ENCODE measurements around the gene TNIP2.
"Not testable (repeated sequence)": the region's sequence is repeated elsewhere in the genome, so short reads cannot be mapped to it uniquely, and the experiment has no call there.

Gene TNIP2

DNA sequence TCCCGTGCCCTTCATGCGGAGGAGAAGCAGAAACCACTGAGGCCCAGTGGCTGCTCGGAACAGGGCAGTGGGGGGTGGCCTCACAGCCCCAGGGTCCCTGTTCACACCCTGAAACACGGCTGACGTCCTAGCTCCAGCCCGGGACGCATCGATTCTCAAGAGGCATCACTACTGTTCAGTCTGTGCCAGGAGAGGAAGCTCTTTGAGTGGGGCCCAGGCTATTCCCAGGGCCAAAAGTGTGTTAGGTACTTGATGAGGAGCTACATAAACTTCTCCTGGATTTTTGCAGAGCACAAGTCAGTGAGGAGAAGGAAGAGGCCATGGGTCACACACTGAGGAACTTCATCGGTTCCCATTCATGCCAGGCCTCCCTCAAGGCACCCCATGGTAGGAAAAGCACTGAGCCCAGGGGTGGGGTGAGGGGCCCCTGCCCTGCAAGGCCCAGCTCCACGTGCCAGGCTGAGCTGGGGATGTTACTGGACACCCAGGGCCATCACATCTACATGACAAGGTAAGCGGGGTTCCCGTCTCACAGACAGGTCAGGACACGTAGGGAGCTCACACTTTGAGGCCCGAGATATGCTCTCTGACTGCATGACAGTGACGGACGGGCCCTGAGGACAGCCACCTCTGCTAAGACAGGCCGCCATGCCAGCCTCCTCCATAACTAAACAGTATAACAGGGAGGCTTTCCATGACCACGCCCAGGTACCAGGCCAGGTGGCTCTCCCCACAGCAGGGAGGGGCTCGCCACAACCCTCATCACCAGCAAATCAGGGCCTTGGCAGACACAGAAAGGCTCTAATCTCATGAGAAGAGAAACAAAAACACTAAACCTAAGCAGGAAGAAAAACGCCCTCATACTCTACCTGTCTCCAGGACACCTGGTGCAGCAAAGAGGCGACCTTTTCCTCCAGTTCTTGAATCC, 12.4 kb downstream of the TNIP2 start:
- no peak for DNase-seq

DNA sequence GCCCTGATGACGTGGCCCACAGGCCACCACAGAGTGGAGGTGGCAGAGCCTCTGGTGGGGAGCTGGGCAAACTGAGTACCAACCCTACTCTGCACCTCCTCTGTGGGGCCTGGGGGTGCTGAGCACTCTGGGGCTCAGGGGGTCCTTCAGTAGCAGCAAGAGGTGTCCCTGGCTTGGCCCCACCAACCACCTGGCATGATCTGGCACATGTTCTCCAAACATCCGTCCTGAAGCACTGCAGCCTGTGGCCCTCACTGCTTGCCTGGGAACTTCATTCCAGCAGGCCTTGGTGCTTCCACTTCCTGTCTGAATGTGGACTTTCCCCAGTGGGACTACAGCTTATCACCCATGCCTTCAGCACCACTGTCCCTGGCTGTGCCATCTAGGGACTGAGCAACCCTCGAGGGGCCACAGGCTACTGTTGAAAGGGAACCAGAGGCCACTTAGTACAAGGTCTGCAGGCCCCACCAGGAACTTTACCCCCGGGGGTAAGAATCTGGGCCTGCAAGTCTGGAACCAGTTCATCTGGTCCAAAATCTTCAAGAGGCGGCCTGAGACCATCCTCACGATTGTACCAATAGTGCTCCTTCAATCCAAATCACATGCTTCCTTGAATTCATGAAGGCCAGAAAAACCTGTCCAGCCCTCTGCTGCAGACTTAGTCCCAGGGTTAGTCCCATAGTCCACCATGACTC, 13.2 kb downstream of the TNIP2 start:
- DNase-seq: no peak

DNA sequence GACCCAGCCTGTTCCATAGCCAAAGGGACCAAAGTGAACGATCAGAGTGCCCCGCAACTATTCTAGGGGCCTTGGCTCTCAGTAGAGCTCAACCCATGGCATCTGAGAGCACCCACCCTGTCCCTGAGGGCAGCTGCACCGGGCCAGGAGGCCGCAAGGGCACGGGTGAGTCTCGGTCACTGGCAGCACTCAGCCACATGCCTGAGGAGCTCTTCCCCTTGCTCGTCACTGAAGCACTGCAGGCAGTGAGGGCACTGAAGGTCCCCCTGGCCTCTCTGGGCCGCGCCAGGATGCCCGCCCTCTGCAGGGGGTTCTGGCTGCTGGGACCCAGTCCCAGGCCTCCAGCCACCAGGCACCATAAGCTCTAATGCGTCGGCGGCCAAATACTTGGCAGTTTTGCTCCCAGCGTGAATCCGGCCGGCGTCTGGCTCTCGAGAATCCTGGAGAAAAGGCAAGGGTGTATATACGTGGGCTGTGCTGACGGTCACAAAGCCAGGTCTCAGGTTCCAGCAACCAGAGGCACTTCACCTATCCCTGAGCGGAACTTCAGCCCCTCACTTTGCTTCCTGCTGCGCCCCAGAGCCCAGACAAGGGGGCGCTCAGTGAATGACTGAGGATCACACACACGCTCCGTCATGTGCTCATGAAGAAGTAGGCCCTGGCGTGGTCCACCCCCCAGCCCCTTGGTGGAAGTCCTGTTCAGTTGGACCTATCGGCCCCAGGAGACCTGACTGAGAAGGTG, 13.9 kb downstream of the TNIP2 start:
- DNase-seq: no peak

DNA sequence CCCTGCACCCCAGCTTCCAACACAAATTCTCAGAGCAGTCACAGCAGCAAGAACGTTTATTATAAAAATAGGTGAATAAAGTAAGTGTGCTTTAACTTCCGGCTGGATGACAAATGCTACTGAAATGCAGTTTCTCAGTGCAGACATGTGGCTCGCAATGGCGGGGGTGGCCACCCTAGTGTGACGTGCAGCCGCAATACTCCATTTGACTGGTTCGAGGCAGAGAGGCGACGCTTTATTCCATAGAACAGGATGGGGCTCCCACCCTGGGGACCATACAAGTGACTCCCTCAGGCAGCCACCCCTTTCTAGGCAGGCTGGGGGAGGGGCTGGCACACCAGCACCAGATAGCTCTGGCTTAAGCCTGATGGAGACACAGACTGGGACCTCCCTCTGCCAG, 14.5 kb downstream of the TNIP2 start:
- DNase-seq: no peak

DNA sequence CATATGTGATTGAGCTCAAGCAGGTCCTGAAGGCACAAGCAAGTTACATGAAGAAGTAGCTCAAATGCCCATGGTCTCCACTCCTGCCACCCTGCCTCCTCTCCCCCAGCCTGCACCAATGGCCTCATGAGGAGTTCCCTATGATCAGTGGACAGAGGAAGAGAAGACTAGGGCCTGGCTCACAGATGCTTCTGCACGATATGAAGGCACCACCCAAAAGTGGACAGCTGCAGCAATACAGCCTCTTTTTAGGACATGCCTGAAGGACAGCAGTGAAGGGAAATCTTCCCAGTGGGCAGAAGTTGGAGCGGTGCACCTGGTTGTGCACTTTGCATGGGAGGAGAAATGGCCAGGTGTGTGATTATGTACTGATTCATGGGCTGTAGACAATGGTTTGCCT, 17.8 kb downstream of the TNIP2 start:
- DNase-seq: not testable (repeated sequence)

DNA sequence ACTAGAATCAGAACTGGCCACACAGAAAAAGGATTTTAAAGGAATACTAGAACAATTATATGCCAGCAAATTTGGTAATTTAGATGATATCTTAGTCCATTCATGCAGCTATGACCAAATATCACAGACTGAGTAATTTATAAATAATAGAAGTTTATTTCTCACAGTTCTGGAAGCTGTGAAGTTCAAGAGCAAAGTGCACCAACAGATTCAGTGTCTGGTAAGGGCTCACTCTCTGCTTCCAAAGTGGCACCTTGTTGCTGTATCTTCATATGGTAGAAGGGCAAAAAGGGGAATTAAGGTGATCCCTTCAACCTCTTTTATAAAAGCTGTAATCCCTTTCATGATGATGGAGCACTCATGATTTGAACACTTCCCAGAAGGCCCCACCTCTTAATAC, 20.3 kb downstream of the TNIP2 start:
- no peak for DNase-seq

DNA sequence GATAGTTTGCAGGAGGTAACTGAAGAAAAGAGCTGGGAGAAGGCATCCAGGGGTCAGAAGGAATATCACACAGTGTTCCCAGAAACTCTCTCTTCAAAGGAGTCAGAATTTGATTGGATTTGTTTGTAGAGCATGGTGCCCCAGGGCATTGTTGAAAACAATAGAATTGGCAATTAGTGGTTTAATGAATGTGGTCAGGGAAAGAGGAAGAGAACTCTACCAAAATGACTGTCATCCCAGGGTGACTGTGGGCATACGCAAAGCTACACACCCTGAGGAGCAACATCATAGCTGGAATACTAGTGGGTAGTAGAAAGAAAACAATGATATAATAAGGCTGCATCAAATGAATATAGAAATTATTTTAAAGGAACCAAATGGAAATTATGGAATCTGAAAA, 21.5 kb downstream of the TNIP2 start:
- peak; percentile 28 for DNase-seq

DNA sequence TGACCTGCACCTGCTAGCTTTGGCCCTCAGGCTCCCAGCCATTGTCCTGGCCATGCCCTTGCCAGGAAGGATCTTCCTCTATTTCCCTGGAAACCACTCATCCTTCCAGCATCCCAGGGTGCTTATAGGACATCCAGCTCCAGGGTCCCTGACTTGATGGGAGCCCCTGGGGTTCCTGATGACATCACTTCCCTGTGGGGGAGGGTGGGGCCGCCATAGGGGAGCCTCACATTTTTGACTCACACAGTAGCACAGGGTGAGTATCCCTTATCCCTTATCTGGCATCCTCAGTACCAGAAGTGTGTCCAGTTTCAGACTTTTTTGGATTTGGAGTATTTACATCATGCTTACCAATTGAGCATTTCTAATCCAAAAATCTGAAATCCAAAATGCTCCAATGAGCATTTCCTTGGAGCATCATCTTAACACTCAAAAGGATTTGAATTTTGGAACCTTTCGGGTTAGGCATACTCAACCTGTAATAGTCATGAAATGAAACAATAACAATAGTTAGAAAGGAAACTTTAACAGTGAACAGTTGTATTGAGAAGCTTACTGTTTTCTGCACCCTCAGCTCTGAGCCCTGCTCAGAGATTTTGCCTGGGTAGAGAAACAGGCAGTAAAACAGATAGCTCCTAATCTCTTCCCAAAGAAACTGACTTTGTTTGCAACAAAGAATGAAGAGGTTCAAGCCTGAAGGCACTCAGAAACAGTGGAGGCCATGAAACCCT, 22.1 kb downstream of the TNIP2 start:
- no peak for DNase-seq

DNA sequence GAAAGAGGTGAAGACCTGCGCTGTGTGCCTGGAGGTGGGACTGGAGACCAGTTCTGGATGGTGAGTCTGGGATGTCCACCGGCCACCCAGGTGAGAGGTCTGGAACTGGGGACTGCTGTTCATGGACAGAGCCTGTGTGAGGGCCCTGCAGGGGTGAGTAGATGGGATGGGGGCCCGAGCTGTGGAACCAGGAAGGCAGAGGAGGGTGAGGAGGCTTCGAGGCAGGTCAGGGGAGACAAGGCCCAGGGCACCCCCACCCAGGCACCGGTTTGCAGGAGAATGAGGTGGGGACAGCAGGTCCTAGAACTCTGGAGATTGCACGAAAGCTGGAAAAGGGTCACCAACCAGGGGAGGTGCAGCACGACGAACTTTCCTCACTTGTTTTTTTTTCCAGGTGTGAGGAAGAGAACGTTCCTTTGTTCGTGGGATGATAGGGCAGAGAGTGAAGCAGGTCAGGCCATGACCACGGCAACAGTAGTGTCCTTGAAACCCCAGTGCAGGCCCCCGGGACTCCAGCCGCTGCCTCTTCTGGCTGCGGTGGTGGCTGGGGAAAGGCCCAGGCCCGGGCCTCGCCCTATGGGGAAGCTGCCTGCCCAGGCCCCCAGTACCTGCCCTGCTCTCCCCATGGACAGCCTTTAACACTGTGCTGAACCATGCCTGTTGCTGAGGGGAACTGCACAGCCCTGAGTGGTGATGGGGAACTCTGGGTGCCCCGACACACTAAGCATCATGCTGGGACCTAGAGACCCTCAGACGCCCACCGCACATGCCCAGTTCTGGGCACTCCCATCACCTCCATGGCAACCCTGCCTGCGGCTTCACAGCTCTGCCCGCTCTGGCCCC, 22.9 kb downstream of the TNIP2 start:
- DNase-seq: no peak

DNA sequence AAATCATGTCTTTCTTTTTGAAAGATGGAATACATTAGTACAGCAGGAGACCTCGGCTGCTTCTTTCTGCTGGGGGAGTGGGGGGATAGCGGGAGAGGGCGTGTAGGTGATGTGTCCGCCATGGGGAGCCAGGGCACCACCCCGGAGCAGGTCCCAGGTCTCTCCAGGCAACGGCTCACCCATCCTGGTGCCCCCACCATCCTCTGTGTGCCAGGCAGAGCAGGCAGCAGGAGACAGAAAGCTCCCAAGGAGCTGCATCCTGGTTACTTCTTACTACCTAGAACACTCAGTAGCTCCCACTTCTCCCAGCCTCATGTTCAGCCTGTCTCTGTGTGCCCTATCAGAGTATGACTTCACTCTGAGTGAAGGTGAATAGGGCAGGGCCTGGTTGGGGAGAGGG, 23.6 kb downstream of the TNIP2 start:
- DNase-seq: no peak

DNA sequence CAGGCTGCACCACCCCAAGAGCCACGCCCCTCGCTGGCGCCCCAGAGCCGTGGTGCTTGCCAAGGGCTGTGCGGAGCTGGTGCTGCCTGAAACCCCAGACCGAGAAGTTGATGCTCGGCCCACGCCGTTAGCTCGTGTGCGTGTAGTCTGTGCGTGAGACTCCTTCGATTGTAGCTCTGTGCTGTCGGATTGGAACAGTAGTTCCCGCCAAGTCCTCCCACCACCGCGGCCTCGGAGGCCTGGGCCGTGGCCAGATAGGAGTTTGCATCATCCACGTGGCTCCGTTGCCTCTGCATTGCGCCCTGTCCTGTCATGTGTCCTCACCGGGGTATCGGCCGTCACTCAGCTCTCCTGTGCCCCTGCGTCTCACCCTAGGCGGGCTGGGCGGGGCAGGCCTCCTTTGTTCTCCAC, 24.2 kb downstream of the TNIP2 start:
- DNase-seq: no peak

DNA sequence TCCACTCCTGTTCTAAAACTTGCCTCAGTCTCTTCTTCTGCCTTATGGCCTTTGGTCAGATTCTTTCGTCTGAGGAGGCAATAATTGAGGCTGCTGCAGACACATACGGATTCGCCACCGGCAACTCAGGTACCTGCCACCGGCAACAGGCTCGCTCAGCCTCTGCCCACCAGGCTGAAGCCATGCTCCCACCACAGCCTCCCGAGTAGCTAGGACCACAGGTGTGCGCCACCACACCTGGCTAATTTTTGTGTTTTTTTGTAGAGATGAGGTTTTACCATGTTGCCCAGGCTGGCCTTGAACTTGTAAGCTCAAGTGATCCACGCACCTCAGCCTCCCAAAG, 26.6 kb downstream of the TNIP2 start:
- DNase-seq: no peak

DNA sequence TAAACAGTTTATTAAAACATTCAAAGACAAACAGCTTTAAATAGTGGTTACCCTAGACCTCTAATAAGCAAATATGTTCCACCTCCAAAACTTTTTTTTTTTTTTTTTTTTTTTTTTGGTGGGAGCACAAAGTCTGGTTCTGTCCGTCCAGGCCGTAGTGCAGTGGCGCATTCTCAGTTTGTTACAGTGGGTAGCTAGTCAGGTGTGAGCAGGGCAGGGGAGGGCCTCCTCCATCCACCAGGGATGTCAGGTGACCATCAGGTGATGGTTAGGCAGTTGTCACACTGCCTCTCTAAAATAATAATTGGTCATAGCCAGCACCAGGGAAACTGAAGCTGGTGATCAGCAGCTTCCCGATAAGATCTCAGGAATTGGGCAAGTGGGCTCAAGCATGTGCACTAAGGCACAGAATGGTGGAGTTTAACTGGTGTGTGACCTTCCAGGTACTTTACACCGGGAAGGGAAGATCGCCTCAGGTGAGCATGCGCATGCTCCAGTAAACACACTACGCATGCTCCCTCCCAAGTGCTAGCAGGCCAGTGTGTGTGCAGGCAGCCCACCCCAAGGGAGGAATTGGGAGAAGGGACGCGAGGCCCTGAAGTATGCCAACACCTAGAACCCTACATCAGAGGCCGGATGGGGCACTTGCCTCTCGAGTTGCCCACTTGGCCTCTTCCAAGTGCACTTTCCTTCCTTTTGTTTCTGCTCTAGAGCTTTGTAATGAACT, 27.2 kb downstream of the TNIP2 start:
- no peak for DNase-seq

DNA sequence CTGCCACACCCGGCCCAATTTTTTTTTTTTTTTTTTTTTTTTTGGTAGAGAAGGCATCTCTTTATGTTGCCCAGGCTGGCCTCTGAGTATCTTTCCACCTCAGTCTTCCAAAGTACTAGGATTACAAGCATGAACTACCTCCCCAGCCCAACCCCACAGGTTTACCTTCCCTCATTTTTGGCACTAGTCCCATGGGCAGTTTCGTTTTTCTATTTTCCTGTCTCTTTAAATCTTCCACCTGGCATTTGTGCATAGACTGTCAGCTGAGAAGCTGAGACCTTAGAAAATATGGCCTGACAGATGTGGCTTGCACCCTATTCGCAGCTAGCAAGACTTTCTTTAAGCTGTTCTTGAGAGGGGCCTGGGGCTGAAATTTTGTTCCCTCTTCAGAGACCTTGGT, 27.9 kb downstream of the TNIP2 start:
- no peak for DNase-seq

DNA sequence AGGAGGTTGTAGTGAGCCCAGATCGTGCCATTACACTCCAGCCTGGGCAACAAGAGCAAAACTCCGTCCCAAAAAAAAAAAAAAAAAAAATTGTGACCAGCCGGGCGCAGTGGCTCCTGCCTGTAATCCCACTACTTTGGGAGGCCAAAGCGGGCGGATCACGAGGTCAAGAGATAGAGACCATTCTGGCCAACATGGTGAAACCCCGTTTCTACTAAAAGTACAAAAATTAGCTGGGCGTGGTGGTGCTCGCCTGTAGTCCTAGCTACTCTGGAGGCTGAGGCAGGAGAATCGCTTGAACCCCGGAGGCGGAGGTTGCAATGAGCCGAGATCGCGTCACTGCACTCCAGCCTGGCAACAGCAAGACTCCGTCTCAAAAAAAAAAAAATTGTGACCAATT, 29.3 kb downstream of the TNIP2 start:
- DNase-seq: not testable (repeated sequence)

DNA sequence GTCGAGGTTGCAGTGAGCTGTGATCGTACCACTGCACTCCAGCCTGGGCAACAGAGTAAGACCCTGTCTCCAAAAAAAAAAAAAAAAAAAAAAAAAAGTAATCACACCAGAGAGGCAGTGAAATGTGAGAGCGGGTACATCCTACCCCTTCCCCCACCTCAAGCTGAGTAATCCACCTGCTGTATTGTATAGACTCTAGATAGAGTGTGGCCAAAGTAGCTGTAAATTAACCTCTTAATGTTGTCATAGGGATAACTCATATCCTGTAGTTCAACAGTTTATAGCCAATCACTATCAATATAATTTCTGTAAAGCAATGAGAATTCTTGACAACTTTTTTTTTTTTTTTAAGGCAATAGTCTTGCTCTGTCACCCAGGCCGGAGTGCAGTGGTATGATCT, 30.8 kb downstream of the TNIP2 start:
- no peak for DNase-seq

DNA sequence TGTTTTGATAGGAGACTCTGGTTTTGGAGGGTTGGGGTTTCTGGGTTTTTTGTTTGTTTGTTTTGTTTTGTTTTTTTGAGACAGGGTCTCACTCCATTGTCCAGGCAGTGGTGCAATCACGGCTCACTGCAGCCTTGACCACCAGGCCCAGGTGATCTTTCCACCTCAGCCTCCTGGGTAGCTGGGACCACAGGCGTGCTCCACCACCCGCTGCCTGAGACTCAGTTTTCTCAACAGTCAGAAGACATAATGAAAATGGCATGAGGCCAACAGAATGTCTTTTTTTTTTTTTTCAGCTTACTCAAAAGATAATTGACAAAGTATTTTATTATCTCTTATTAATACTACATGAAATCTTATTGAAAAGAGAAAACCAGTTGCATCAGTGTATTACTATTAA, 32.4 kb downstream of the TNIP2 start:
- DNase-seq: no peak

DNA sequence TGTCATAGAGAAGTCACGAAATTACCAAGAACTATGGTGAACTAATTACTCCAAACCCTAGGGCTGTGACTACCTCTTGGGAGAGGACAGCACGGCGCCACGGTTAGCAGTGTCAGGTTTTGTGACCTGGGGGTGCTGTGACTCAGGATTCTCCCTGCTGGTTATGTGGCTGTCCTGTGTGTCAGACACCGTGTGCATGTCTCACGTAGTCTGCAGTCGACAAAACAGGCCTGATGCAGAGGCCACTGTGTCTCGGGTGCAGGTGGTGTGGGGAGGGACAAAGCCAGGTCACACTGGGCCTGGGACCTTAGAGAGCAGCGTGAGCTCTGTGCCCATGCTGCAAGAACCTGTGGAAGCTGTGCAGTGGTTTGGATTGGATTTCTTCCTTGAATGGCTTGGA, 34.1 kb downstream of the TNIP2 start:
- DNase-seq: no peak

DNA sequence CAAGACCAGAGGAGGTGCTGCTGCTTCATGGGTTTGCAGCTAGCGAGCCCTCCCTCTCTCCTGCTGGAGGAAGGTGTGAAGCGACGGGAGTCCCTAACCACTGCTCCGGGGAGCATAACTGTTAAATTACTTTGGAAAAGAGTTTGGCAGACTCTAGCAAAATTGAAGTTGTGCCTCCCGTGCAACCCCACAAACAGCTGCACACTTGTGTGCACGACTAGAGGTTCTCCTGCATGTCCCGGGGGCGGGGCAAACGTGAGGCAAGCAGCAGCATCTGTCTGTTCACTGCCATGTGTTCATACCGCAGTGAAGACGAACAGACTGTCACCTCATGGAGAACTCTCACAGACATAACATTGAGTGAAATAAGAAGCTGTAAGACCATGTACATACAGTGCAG, 34.5 kb downstream of the TNIP2 start:
- no peak for DNase-seq

DNA sequence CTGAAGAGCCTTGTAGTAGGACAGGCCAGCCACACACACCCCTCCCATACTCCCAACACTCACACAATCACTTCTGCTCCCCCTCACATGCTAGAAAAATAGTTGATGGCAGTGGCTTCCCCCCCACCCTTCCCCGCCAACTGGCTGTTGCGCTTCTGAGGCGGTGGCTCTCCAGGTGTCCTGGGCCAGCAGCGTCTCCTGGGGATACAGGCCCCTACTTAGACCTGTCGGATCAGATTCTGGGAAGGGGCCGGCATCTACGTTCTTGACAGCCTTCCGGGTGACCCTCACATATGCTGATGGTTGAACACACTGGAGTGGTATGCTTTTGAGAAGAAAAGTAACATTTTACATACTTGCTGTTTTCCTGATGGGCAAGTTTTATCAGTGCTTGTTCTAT, 39.9 kb downstream of the TNIP2 start:
- DNase-seq: no peak

DNA sequence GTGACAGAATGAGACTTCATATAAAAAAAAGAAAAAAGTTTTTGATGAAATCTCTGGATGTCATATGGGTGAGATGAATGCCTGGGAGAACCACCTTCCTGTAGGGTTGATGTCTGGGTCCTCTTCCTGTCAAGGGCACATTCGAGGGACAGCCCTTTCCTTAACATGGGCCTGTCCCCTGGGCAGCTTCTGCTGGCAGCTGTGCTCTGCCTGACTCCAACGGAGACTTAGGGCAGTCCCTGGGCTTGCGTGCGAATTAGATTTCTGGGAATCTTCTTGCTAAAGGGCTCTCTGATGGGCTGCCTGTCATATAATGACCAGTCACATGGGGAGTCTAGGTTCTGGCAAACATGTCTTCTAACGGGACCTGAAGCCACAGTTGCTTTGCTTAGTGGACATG, 40.7 kb downstream of the TNIP2 start:
- no peak for DNase-seq

DNA sequence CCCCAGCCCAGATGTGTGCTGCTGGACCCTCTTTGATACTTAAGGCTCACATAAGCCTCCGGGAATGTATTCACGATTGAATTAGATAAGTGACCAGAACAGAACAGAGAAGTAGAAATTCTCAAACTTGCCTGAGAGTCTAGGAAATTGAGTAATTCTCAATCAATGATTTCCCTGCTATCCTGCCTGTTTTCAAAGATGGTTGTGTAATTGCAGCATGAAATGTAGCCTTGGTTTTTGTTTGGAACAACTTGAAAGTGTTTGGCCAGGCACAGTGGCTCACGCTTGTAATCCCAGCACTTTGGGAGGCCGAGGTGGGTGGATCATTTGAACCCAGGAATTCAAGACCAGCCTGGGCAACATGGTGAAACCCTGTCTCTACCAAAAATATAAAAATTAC, 41.2 kb downstream of the TNIP2 start:
- no peak for DNase-seq
